Calu3 (cell line): ENCODE measurements around the gene TGFBR3. TPM values are rescaled to one million over a fixed set of nuclear protein-coding genes. Genes with fewer than 3 reads are reported as not detected.

Source experiments
- BruUV-seq: library from RNA; stranded (reverse); fragments of 400-500 nt; replicated peaks from 2 replicates; lab custom pipeline; 2021; lab: Mats Ljungman, UMichigan
- CTCF ChIA-PET: fragments of 300-600 bp; sonication (Branson Sonifier 250); formaldehyde crosslinking; loops from one replicate; lab custom pipeline; 2022; ENCODE audit warnings: antibody characterized with exemption; lab: Charles Lee
- DNase-seq: peaks from one replicate; pipeline ENCODE4 v3.0.0; 2022
- H3K27ac Mint-ChIP-seq: one replicate; pipeline ENCODE4 v1.8.0; 2022; ENCODE audit warnings: mixed read lengths; ENCODE audit not compliant: unreplicated experiment
- H3K27me3 Mint-ChIP-seq: one replicate; pipeline ENCODE4 v1.8.0; 2022; ENCODE audit warnings: mixed read lengths; ENCODE audit not compliant: unreplicated experiment
- H3K36me3 Mint-ChIP-seq: one replicate; pipeline ENCODE4 v1.8.0; 2022; ENCODE audit warnings: mild to moderate bottlenecking, moderate library complexity, mixed read lengths; ENCODE audit not compliant: insufficient read depth, unreplicated experiment
- H3K4me1 Mint-ChIP-seq: one replicate; pipeline ENCODE4 v1.8.0; 2022; ENCODE audit warnings: mild to moderate bottlenecking, low read depth, mixed read lengths; ENCODE audit not compliant: unreplicated experiment
- H3K4me3 Mint-ChIP-seq: one replicate; pipeline ENCODE4 v1.8.0; 2022; ENCODE audit warnings: mild to moderate bottlenecking, low read depth, moderate library complexity, mixed read lengths; ENCODE audit not compliant: unreplicated experiment
- H3K9me3 Mint-ChIP-seq: one replicate; pipeline ENCODE4 v1.8.0; 2022; ENCODE audit warnings: low read depth, mixed read lengths; ENCODE audit not compliant: unreplicated experiment
- CTCF ChIP-seq: fragments of 200-600 bp; IDR thresholded peaks from one replicate; pipeline ENCODE4 v1.8.0; 2022; ENCODE audit warnings: antibody characterized with exemption; ENCODE audit not compliant: unreplicated experiment
- intact Hi-C: fragments of 100-400 bp; cut with micrococcal nuclease; formaldehyde crosslinking; loops from one replicate; pipeline ENCODE4 v1.10.0; 2022; ENCODE audit not compliant: unreplicated experiment
- total RNA-seq: library from RNA; stranded (reverse); gene quantifications from 2 replicates; pipeline ENCODE4 v1.2.3, GENCODE V29; 2022

TGFBR3 gene
- total RNA-seq, 1 experiment from 2014 or later, result 10.8 TPM

GRCh38 chr1:91817211-91817905 lies 68.6 kb downstream of the TGFBR3 start:
- Mint-ChIP-seq H3K36me3 (no peaks in the 10 kb centered on the region), H3K27ac (no peak overlapping the region), H3K27me3 (no peaks in the 10 kb centered on the region), H3K9me3 (no peaks in the 10 kb centered on the region), H3K4me3 (no peak overlapping the region), H3K4me1 (peaks cover 12% of the 10 kb centered on the region)
- intact Hi-C loops, result no loop called here
- no TSS peak for BruUV-seq
- DNase-seq, result no peak
- no peak for TF ChIP-seq CTCF
- CTCF ChIA-PET, result interaction anchor here (0.7 kb wide), 1 partner anchor 222 kb away, joined by 3 read pairs; no protein-coding TSS in a partner anchor

- DNase-seq, result no peak
- H3K36me3 Mint-ChIP-seq, result no peaks in the 10 kb centered on the region
- H3K4me1 Mint-ChIP-seq, result no peaks in the 10 kb centered on the region
- H3K27me3 Mint-ChIP-seq, result no peaks in the 10 kb centered on the region
- BruUV-seq, result no TSS peak
- H3K4me3 Mint-ChIP-seq, result no peak overlapping the region
- H3K9me3 Mint-ChIP-seq, result no peaks in the 10 kb centered on the region
- no peak overlapping the region for H3K27ac Mint-ChIP-seq
- CTCF ChIA-PET, result no interaction called here
- no peak for TF ChIP-seq CTCF
- intact Hi-C loops, result no loop called here
Measured at GRCh38 chr1:91816031-91816430, 69.9 kb downstream of the TGFBR3 start.

GRCh38 chr1:91814448-91814847 lies 71.5 kb downstream of the TGFBR3 start:
- Mint-ChIP-seq H3K9me3 (no peaks in the 10 kb centered on the region), H3K4me1 (peaks cover 1% of the 10 kb centered on the region), H3K4me3 (no peak overlapping the region), H3K27me3 (no peaks in the 10 kb centered on the region), H3K27ac (no peak overlapping the region), H3K36me3 (no peaks in the 10 kb centered on the region)
- no TSS peak for BruUV-seq
- CTCF ChIA-PET, result no interaction called here
- DNase-seq, result no peak
- TF ChIP-seq CTCF, result no peak
- intact Hi-C loops, result no loop called here

- no peak for DNase-seq
- intact Hi-C loops, result no loop called here
- Mint-ChIP-seq H3K4me3 (no peak overlapping the region), H3K4me1 (peaks cover 8% of the 10 kb centered on the region), H3K27ac (no peak overlapping the region), H3K27me3 (no peaks in the 10 kb centered on the region), H3K36me3 (no peaks in the 10 kb centered on the region), H3K9me3 (no peaks in the 10 kb centered on the region)
- no TSS peak for BruUV-seq
- CTCF ChIA-PET, result no interaction called here
- TF ChIP-seq CTCF, result no peak
Measured at GRCh38 chr1:91813813-91814212, 72.1 kb downstream of the TGFBR3 start.
